Activated T-helper 2 cell treated with anti-CD3 and anti-CD28 coated beads, Interferon-gamma antibody, Interleukin-2, Interleukin-4, amounts not matched to agents 10 μg/mL and 5 μg/mL and 100 μg/mL, durations not matched to agents 14 hours and 24 hours and 36 hours (primary cell): Measurements from ENCODE around the gene SCLY. TPM values are rescaled to one million over a fixed set of nuclear protein-coding genes. Genes with fewer than 3 reads are reported as not detected.
A peak's percentile ranks its signal among the peaks of the same experiment; 100 is the strongest.
"Not testable (repeated sequence)": the region's sequence is repeated elsewhere in the genome, so short reads cannot be mapped to it uniquely, and the experiment has no call there.

Experiments
- DNase-seq: peaks from one replicate; pipeline ENCODE4 v3.0.0; 2021; ENCODE audit warnings: low spot score
- H3K27ac Mint-ChIP-seq: one replicate; pipeline ENCODE4 v1.8.0; 2021; ENCODE audit warnings: mixed read lengths
- H3K27me3 Mint-ChIP-seq: one replicate; pipeline ENCODE4 v1.8.0; 2021; ENCODE audit warnings: low read depth, mixed read lengths
- H3K36me3 Mint-ChIP-seq: one replicate; pipeline ENCODE4 v1.8.0; 2021; ENCODE audit warnings: low read depth, mixed read lengths
- H3K4me1 Mint-ChIP-seq: one replicate; pipeline ENCODE4 v1.8.0; 2021; ENCODE audit warnings: low read depth, mixed read lengths
- H3K4me3 Mint-ChIP-seq: one replicate; pipeline ENCODE4 v1.8.0; 2021; ENCODE audit warnings: low read depth, mild to moderate bottlenecking, moderate library complexity, mixed read lengths
- H3K9me3 Mint-ChIP-seq: one replicate; pipeline ENCODE4 v1.8.0; 2021; ENCODE audit warnings: mixed read lengths
- intact Hi-C: fragments of 100-400 bp; cut with micrococcal nuclease; formaldehyde crosslinking; loops from one replicate; pipeline ENCODE4 v1.15.1; 2023
- total RNA-seq: library from RNA; stranded (reverse); gene quantifications from 2 replicates; pipeline ENCODE4 v1.2.3, GENCODE V29; 2022

The SCLY gene
- total RNA-seq, 1 donor from 2014 or later: 102 TPM

GRCh38 chr2:238027591-238028415 is 33.0 kb upstream of the SCLY start:
- no peaks in the 10 kb centered on the region for H3K27me3 Mint-ChIP-seq
- H3K4me3 Mint-ChIP-seq: no peak overlapping the region
- peaks cover 69% of the 10 kb centered on the region for H3K36me3 Mint-ChIP-seq
- DNase-seq: no peak
- intact Hi-C loops: loop anchor here (5.0 kb wide), 2 partner anchors 34 to 46 kb away; partner anchors contain the start of gene SCLY
- no peaks in the 10 kb centered on the region for H3K9me3 Mint-ChIP-seq
- peaks cover 43% of the 10 kb centered on the region for H3K4me1 Mint-ChIP-seq
- no peak overlapping the region for H3K27ac Mint-ChIP-seq

DNA sequence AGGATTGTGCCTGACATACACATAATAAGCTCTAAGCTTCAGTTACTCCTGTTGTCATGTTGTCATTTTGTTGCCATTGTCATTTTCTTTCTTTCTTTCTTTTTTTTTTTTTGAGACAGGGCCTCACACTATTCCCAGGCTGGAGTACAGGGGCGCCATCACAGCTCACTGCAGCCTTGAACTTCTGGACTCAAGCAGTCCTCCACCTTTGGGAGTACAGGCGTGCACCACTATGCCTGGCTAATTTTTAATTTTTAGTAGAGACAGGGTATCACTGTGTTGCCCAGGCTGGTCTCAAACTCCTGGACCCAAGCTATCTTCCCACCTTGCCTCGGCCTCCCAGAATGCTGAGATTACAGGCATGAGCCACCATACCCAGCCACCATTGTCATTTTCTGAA is 30.9 kb upstream of the SCLY start:
- H3K9me3 Mint-ChIP-seq: no peaks in the 10 kb centered on the region
- peaks cover 85% of the 10 kb centered on the region for H3K36me3 Mint-ChIP-seq
- H3K27me3 Mint-ChIP-seq: no peaks in the 10 kb centered on the region

DNA sequence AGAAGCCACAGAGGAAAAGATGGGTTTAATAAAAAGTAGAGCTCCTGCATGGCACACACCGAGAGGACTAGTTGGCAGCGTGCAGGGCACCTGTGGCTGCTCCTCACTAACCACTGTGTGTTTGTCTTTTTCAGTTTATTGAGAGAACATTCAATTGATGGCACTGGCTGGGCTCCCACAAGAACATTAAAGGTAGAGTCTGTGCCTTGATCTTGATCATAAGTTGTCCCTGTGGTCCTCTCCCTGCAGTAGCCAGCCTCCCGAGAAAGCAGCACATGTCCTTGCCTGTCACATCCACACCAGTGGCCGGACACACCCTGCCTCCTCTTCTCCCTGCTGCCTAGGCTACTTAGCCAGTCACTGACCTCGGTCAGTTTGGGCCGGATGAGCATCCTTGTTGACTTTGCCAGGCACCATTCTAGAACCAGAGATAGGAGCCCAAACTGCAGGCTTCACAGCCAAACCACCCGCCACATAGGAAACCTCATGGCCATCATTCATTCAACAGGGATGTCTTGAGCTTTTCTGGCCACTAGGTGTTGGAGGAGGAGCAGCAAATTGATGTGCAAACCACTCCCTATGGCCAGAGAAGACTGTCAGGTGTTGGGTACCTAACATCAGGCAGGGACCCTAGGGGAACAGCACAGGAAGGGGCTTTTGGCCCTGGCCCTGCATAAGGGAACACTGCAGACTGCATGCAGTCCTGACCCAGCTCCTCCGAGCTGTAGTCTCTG is 30.2 kb upstream of the SCLY start:
- Mint-ChIP-seq H3K4me3 (no peak overlapping the region), H3K36me3 (peaks cover 85% of the 10 kb centered on the region), H3K27ac (peak overlapping the region; percentile 5), H3K27me3 (no peaks in the 10 kb centered on the region), H3K9me3 (no peaks in the 10 kb centered on the region), H3K4me1 (peaks cover 25% of the 10 kb centered on the region)
- no peak for DNase-seq
- intact Hi-C loops: no loop called here

More for the DNA sequence above, 30.9 kb upstream of the SCLY start:
- peaks cover 32% of the 10 kb centered on the region for H3K4me1 Mint-ChIP-seq
- intact Hi-C loops: loop anchor here (5.0 kb wide), 2 partner anchors 32 to 48 kb away; partner anchors contain the start of gene SCLY
- H3K27ac Mint-ChIP-seq: peak overlapping the region; percentile 5
- no peak overlapping the region for H3K4me3 Mint-ChIP-seq
- DNase-seq: no peak

DNA sequence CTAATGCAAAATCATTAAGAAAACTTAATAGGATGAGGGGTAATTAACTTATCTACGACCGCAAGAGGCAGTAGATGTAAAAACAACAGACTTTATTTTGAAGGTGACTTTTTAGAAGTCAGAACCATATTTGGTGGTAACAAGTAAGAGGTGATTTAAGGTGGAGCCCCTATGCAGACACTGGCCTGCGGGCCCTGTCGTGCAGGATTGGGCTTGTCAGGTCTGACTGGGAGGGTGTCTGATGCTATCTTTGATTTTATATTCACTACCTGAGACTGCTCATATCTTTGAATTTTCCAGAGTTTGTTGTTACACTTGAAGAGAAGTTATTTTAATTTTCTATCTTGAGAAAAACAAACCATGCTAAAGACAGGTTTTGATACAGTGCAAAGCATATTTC is 29.1 kb upstream of the SCLY start:
- Mint-ChIP-seq H3K27ac (no peak overlapping the region), H3K4me1 (peaks cover 17% of the 10 kb centered on the region), H3K36me3 (peaks cover 86% of the 10 kb centered on the region), H3K4me3 (no peak overlapping the region), H3K27me3 (no peaks in the 10 kb centered on the region), H3K9me3 (no peaks in the 10 kb centered on the region)
- DNase-seq: no peak
- intact Hi-C loops: no loop called here

DNA sequence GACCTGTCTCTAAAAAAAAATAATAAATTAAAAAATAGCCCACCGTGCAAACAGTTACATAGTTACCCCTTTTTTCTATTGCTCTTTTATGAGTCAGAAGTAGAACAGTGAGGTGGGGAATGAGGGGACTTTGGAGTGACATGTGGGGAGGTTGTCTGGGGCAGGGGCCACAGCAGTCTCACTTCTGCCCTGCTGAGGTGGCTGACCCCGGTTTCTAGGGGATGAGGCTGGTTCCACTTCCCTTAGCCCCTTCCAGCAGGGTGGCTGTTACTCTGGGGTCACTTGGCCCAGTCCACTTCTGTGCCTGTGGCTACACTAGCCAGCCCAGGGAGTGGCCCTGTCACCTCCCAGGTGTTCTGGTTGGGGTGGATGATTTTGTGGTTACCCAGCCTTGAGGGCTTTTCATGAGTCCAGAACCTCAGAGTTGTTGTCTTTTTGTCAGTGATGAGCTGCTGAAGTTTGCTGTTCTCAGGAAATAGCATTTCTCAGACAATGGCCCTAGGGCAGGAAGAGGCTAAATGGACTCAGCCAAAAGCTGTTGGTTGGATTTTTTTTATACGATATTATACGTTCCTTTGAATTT is 28.0 kb upstream of the SCLY start:
- H3K27me3 Mint-ChIP-seq: no peaks in the 10 kb centered on the region
- no peak overlapping the region for H3K27ac Mint-ChIP-seq
- peaks cover 16% of the 10 kb centered on the region for H3K4me1 Mint-ChIP-seq
- DNase-seq: no peak
- peaks cover 86% of the 10 kb centered on the region for H3K36me3 Mint-ChIP-seq
- H3K9me3 Mint-ChIP-seq: no peaks in the 10 kb centered on the region
- intact Hi-C loops: no loop called here
- no peak overlapping the region for H3K4me3 Mint-ChIP-seq

DNA sequence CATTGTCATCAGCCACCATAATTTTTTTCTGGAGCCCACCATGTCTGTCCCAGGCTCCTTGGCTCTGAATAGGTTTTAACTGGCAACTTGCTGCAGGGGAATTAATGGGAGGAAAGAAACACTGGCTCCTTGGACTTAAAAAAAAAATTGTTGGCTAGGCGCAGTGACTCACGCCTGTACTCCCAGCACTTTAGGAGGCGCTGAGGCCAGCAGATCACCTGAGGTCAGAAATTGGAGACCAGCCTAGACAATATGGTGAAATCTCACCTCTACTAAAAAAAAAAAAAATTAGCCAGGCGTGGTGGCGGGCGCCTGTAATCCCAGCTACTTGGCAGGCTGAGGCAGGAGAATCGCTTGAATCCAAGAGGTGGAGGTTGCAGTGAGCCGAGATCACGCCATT is 26.8 kb upstream of the SCLY start:
- H3K4me3 Mint-ChIP-seq, H3K27ac Mint-ChIP-seq, H3K9me3 Mint-ChIP-seq, DNase-seq, H3K27me3 Mint-ChIP-seq, intact Hi-C loops: not testable (repeated sequence)
- Mint-ChIP-seq H3K36me3 (peaks cover 88% of the 10 kb centered on the region), H3K4me1 (peaks cover 16% of the 10 kb centered on the region)

- no peak overlapping the region for H3K27ac Mint-ChIP-seq
These were observed 22.6 kb upstream of the SCLY start for GRCh38 chr2:238038203-238038602.

DNA sequence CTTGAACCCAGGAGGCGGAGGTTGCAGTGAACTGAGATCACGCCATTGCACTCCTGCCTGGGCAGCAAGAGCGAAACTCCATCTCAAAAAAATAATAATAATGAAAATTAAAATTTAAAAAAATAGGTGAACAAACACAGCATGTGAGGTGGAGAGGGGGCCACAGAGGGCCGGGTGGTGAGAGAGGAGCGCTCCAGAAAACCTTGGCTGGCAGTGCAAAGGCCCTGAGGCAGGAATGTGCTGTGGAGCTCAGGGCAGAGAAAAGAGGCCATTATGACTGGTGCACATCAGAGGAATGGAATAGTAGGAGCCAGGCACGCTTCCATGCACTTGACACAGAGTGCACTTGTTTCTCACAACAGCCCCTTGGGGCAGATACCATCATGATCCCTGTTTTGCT is 21.6 kb upstream of the SCLY start:
- Mint-ChIP-seq H3K36me3 (peaks cover 87% of the 10 kb centered on the region), H3K4me1 (no peaks in the 10 kb centered on the region), H3K27me3 (no peaks in the 10 kb centered on the region), H3K4me3 (no peak overlapping the region), H3K9me3 (no peaks in the 10 kb centered on the region), H3K27ac (no peak overlapping the region)
- intact Hi-C loops: no loop called here
- DNase-seq: no peak

More at GRCh38 chr2:238038203-238038602, 22.6 kb upstream of the SCLY start:
- H3K9me3 Mint-ChIP-seq: no peaks in the 10 kb centered on the region
- H3K36me3 Mint-ChIP-seq: peaks cover 87% of the 10 kb centered on the region
- no peak for DNase-seq
- no peaks in the 10 kb centered on the region for H3K27me3 Mint-ChIP-seq
- H3K4me3 Mint-ChIP-seq: no peak overlapping the region
- intact Hi-C loops: no loop called here
- H3K4me1 Mint-ChIP-seq: peaks cover 4% of the 10 kb centered on the region

GRCh38 chr2:238039985-238040384 is 20.8 kb upstream of the SCLY start:
- H3K36me3 Mint-ChIP-seq: peaks cover 87% of the 10 kb centered on the region
- intact Hi-C loops: no loop called here
- H3K27ac Mint-ChIP-seq: no peak overlapping the region
- DNase-seq: no peak
- no peaks in the 10 kb centered on the region for H3K27me3 Mint-ChIP-seq
- H3K9me3 Mint-ChIP-seq: no peaks in the 10 kb centered on the region
- peaks cover 2% of the 10 kb centered on the region for H3K4me1 Mint-ChIP-seq
- no peak overlapping the region for H3K4me3 Mint-ChIP-seq

- peaks cover 87% of the 10 kb centered on the region for H3K36me3 Mint-ChIP-seq
- H3K27me3 Mint-ChIP-seq: no peaks in the 10 kb centered on the region
- H3K9me3 Mint-ChIP-seq: no peaks in the 10 kb centered on the region
- intact Hi-C loops: no loop called here
- H3K4me3 Mint-ChIP-seq: no peak overlapping the region
- H3K4me1 Mint-ChIP-seq: peaks cover 2% of the 10 kb centered on the region
- H3K27ac Mint-ChIP-seq: no peak overlapping the region
- DNase-seq: no peak
These were observed 19.9 kb upstream of the SCLY start for GRCh38 chr2:238040918-238041317.

GRCh38 chr2:238042090-238042489 is 18.7 kb upstream of the SCLY start:
- H3K27me3 Mint-ChIP-seq: no peaks in the 10 kb centered on the region
- H3K36me3 Mint-ChIP-seq: peaks cover 87% of the 10 kb centered on the region
- no peak for DNase-seq
- intact Hi-C loops: no loop called here
- H3K27ac Mint-ChIP-seq: no peak overlapping the region
- peaks cover 2% of the 10 kb centered on the region for H3K9me3 Mint-ChIP-seq
- no peak overlapping the region for H3K4me3 Mint-ChIP-seq
- peaks cover 2% of the 10 kb centered on the region for H3K4me1 Mint-ChIP-seq

- peaks cover 10% of the 10 kb centered on the region for H3K9me3 Mint-ChIP-seq
- intact Hi-C loops: no loop called here
- H3K27me3 Mint-ChIP-seq: no peaks in the 10 kb centered on the region
- H3K4me3 Mint-ChIP-seq: no peak overlapping the region
- DNase-seq: no peak
- peaks cover 85% of the 10 kb centered on the region for H3K36me3 Mint-ChIP-seq
- no peak overlapping the region for H3K27ac Mint-ChIP-seq
- peaks cover 2% of the 10 kb centered on the region for H3K4me1 Mint-ChIP-seq
These were observed 17.8 kb upstream of the SCLY start for GRCh38 chr2:238042849-238043584.
